Fibroblast of peridontal ligament (primary cell): ENCODE data around the gene KIRREL3.

ENCODE experiments used
- DNase-seq: peaks from one replicate; pipeline ENCODE4 v3.0.0-alpha.2; 2010; ENCODE audit errors: extremely low read depth

The KIRREL3 gene

GRCh38 chr11:126601550-126602215 is 398.9 kb downstream of the KIRREL3 start:
- DNase-seq: no peak

GRCh38 chr11:126601136-126601535 is 399.4 kb downstream of the KIRREL3 start:
- no peak for DNase-seq

GRCh38 chr11:126599217-126599897 is 401.2 kb downstream of the KIRREL3 start:
- no peak for DNase-seq

GRCh38 chr11:126598344-126599216 is 402.0 kb downstream of the KIRREL3 start:
- DNase-seq: no peak

GRCh38 chr11:126597041-126597440 is 403.5 kb downstream of the KIRREL3 start:
- DNase-seq: no peak

GRCh38 chr11:126596474-126596873 is 404.1 kb downstream of the KIRREL3 start:
- no peak for DNase-seq

- DNase-seq: no peak
Observed at GRCh38 chr11:126595560-126595959, 405.0 kb downstream of the KIRREL3 start.

GRCh38 chr11:126594921-126595367 is 405.6 kb downstream of the KIRREL3 start:
- no peak for DNase-seq

GRCh38 chr11:126592496-126593410 is 407.8 kb downstream of the KIRREL3 start:
- no peak for DNase-seq

- no peak for DNase-seq
Observed at GRCh38 chr11:126591966-126592489, 408.5 kb downstream of the KIRREL3 start.

GRCh38 chr11:126589492-126589803 is 411.1 kb downstream of the KIRREL3 start:
- no peak for DNase-seq

- DNase-seq: no peak
Observed at GRCh38 chr11:126588630-126589491, 411.7 kb downstream of the KIRREL3 start.

GRCh38 chr11:126587541-126587940 is 413.0 kb downstream of the KIRREL3 start:
- DNase-seq: peak; percentile 3

GRCh38 chr11:126585774-126586491 is 414.6 kb downstream of the KIRREL3 start:
- peak; percentile 94 for DNase-seq

- DNase-seq: no peak
Observed at GRCh38 chr11:126585388-126585773, 415.2 kb downstream of the KIRREL3 start.

GRCh38 chr11:126583594-126584427 is 416.8 kb downstream of the KIRREL3 start:
- no peak for DNase-seq

GRCh38 chr11:126583101-126583500 is 417.5 kb downstream of the KIRREL3 start:
- DNase-seq: no peak

GRCh38 chr11:126581871-126582648 is 418.5 kb downstream of the KIRREL3 start:
- no peak for DNase-seq
